DMS153 (cell line): Measurements from ENCODE around the gene RAD51AP1.

ENCODE experiments used
- DNase-seq: peaks from one replicate; lab custom pipeline; 2025; lab: John Stamatoyannopoulos, UW

The RAD51AP1 gene

GRCh38 chr12:4552191-4552590 lies 13.5 kb downstream of the RAD51AP1 start:
- DNase-seq: no peak

- no peak for DNase-seq
Measured at GRCh38 chr12:4553943-4554342, 15.3 kb downstream of the RAD51AP1 start.

- no peak for DNase-seq
Measured at GRCh38 chr12:4555804-4556203, 17.1 kb downstream of the RAD51AP1 start.

- DNase-seq: no peak
Measured at GRCh38 chr12:4556735-4557530, 18.2 kb downstream of the RAD51AP1 start.

- DNase-seq: no peak
Measured at GRCh38 chr12:4557586-4557985, 18.9 kb downstream of the RAD51AP1 start.

- DNase-seq: no peak
Measured at GRCh38 chr12:4558171-4558570, 19.5 kb downstream of the RAD51AP1 start.

- peak; percentile 50 for DNase-seq
Measured at GRCh38 chr12:4562034-4562657, 23.5 kb downstream of the RAD51AP1 start, which contains the start of gene DYRK4. TSS of gene DYRK4 (plus strand) at chr12:4562208. CDS start at chr12:4562246, 38 bp downstream.

GRCh38 chr12:4563336-4563735 lies 24.6 kb downstream of the RAD51AP1 start:
- no peak for DNase-seq

GRCh38 chr12:4564818-4565217 lies 26.1 kb downstream of the RAD51AP1 start:
- no peak for DNase-seq

GRCh38 chr12:4566474-4566873 lies 27.8 kb downstream of the RAD51AP1 start:
- DNase-seq: no peak

GRCh38 chr12:4567073-4567881 lies 28.6 kb downstream of the RAD51AP1 start:
- DNase-seq: no peak

GRCh38 chr12:4569261-4569660 lies 30.6 kb downstream of the RAD51AP1 start:
- no peak for DNase-seq

GRCh38 chr12:4572680-4573079 lies 34.0 kb downstream of the RAD51AP1 start:
- no peak for DNase-seq

- DNase-seq: no peak
Measured at GRCh38 chr12:4579305-4580102, 40.8 kb downstream of the RAD51AP1 start.

GRCh38 chr12:4580281-4580688 lies 41.6 kb downstream of the RAD51AP1 start:
- no peak for DNase-seq

GRCh38 chr12:4584281-4584680 lies 45.6 kb downstream of the RAD51AP1 start:
- DNase-seq: no peak

GRCh38 chr12:4584896-4585295 lies 46.2 kb downstream of the RAD51AP1 start:
- no peak for DNase-seq

- no peak for DNase-seq
Measured at GRCh38 chr12:4586500-4586899, 47.8 kb downstream of the RAD51AP1 start.

- DNase-seq: no peak
Measured at GRCh38 chr12:4587108-4587507, 48.4 kb downstream of the RAD51AP1 start.

- DNase-seq: no peak
Measured at GRCh38 chr12:4588916-4589315, 50.2 kb downstream of the RAD51AP1 start.

- DNase-seq: no peak
Measured at GRCh38 chr12:4589941-4590340, 51.3 kb downstream of the RAD51AP1 start.

- DNase-seq: no peak
Measured at GRCh38 chr12:4591180-4591687, 52.5 kb downstream of the RAD51AP1 start.
